HPDE6-E6E7 (cell line): ENCODE measurements around the gene EYA3.
"Not testable (repeated sequence)": the region's sequence is repeated elsewhere in the genome, so short reads cannot be mapped to it uniquely, and the experiment has no call there.

Experiments used
- DNase-seq: peaks from one replicate; pipeline ENCODE4 v3.0.0; 2011; ENCODE audit warnings: missing footprints; ENCODE audit errors: extremely low spot score

Gene EYA3

DNA sequence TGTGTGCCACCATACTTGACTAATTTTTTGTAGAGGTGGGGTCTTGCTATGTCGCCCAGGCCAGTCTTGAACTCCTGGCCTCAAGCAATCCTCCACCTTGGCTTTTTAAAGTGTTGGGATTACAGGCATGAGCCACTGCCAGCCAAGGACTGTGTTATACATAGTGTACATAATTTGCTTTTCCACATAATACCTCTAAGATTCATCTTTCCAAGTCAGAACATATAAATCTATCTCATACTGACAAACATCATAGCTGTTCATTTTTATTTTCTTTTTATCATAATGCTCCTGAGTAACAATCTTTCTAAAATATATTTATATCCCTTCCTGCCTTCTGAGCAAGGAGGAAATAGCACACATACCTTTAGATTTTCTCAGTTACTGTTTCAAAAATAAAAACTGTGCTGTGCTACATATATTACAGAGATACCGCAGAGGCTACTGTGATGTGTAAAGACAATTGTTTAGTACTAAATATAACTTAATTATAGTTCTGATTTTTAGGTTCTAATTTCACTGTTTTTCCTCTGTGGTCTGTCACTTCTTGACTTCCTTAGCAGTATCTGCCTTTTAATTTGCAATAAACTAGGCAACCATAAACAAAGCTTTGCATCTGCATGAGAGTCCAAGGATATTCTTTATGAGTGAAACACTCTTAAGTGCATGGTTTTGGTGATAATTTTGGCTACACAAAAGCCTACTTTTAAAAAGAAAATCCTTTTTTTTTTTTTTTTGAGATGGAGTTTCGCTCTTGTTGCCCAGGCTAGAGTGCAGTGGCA lies 59.3 kb downstream of the EYA3 start:
- no peak for DNase-seq

- DNase-seq: no peak
These were observed 60.8 kb downstream of the EYA3 start for GRCh38 chr1:28027660-28028059.

DNA sequence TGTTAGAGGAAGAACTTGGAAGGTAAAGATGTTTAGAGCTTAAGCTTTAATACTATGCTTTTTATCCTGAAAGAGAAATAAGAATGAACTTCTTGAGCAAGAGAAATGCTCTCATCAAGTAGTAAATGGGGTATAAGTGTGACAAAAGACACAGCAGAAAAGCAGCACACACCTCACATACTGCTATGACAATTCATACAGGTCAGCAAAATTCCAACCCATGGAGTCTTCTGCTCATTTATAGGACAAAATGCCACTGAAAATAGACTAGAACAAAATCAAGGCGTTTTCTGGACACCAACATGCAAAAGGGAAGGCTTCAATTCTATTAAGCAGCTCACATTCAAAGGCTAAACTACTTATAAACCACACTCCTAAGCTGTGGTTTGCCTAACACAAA lies 61.2 kb downstream of the EYA3 start:
- DNase-seq: no peak

GRCh38 chr1:28026329-28026728 lies 62.1 kb downstream of the EYA3 start:
- DNase-seq: no peak

GRCh38 chr1:28021064-28021463 lies 67.3 kb downstream of the EYA3 start:
- DNase-seq: no peak

DNA sequence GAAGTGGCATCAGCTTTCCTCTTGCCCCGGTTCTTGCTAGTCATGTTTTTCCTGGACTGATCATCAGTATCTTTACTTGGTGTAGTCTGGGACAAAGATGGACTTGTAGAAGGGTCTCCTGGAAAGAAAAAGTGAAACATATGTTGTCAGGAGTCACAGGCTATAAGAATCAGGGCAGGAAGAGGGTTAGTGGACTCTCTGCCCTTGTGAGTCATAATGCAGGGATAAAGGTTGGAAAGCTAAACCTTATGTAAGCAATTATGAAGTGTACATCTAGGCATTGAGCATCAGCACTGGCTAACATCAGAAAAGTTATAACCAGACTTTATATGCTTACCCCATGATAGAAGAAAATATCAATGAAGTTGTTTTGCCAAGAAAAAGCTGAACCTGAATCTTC lies 77.4 kb downstream of the EYA3 start:
- DNase-seq: no peak

DNA sequence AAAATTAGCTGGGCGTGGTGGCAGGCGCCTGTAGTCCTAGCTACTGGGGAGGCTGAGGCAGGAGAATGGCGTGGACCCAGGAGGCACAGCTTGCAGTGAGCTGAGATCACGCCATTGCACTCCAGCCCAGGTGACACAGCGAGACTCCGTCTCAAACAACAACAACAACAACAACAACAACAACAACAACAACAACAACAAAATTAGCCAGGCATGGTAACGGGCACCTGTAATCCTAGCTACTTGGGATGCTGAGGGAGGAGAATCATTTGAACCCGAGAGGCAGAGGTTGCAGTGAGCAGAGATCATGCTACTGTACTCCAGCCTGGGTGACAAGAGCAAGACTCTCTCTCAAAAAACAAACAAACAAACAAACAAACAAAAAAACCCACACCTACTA lies 85.3 kb downstream of the EYA3 start:
- not testable (repeated sequence) for DNase-seq

DNA sequence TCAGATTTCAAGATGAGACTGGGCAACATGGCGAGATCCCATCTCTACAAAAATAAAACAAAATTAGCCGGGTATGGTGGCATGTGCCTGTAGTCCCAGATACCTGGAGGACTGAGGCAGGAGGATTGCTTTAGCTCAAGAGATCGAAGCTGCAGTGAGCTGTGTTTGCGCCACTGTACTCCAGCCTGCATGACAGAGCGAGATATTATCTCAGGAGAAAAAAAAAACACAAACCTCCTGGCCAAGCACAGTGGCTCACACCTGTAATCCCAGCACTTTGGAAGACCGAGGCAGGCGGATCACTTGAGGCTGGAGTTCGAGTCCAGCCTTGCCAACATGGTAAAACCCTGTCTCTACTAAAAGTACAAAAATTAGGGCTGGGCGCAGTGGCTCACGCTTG lies 85.8 kb downstream of the EYA3 start:
- DNase-seq: no peak

GRCh38 chr1:27999055-27999454 lies 89.4 kb downstream of the EYA3 start:
- DNase-seq: no peak

DNA sequence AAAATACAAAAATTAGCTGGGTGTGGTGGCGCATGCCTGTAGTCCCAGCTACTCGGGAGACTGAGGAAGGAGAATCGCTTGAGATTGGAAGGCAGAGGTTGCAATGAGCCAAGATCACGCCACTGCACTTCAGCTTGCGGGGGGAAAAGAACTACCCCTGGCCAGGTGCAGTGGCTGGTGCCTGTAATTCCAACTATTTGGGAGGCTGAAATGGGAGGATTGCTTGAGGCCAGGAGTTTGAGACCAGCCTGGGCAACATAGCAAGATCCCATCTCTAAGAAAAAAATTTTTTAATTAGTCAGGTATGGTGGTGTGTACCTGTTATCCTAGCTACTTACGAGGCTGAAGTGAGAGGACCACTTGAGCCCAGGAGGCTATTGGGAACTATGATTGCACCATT lies 93.9 kb downstream of the EYA3 start:
- not testable (repeated sequence) for DNase-seq

DNA sequence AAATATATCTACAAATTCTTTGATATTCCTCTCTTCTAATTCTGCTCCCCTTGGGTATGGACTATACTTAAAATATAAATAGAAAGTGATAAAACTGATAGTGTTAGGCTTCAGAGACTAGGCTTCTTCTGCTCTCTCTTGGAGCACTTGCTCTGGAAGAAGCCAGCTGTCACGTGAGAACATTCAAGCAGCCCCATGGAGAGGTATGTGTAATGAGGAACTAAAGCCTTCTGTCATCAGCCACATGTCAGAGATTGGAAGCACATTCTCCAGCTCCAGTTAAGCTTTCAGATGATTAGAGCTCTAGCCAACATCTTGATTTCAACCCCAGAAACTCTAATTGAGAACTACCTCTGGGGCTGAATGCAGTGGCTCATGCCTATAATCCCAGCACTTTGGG lies 94.3 kb downstream of the EYA3 start:
- no peak for DNase-seq

- no peak for DNase-seq
These were observed 95.2 kb downstream of the EYA3 start for GRCh38 chr1:27993241-27993640.

DNA sequence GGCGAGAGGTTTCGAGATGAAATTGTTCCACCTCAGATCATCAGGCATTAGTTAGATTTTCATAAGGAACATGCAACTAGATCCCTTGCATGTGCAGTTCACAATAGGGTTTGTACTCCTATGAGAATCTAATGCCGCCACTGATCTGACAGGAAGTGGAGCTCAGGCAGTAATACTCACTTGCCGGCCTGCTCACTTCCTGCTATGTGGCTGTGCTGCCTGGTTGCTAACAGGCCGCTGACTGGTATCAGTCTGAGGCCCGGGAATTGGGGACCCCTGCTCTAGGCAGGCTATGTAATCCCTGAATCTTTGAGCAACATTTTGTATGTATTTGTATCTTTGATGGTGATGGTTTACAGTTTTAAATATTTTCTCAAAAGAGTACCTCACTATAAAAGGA lies 96.1 kb downstream of the EYA3 start:
- DNase-seq: no peak

- DNase-seq: no peak
These were observed 97.4 kb downstream of the EYA3 start for GRCh38 chr1:27990920-27991537.

DNA sequence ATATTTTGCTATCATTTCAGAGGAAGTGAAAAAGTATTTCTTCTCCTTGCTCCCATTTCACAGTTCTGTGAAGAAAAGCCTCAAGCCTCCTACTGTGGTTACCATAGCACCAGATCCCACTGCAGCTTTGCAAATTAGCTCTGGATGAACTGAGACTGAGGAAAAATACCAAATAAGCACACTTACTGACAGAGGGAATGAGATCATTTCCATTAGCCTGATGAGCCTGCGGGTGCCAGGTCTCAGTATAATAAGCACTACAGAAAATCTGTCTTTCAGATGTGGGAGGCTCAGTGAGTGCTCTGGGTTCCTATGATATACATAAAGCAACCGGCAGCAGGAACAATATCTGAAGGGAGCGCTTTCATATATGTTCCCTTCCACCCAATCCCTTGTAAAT lies 107.3 kb downstream of the EYA3 start:
- DNase-seq: no peak

GRCh38 chr1:27980216-27980845 lies 108.1 kb downstream of the EYA3 start:
- no peak for DNase-seq

- DNase-seq: no peak
These were observed 108.6 kb downstream of the EYA3 start for GRCh38 chr1:27979859-27980201.

DNA sequence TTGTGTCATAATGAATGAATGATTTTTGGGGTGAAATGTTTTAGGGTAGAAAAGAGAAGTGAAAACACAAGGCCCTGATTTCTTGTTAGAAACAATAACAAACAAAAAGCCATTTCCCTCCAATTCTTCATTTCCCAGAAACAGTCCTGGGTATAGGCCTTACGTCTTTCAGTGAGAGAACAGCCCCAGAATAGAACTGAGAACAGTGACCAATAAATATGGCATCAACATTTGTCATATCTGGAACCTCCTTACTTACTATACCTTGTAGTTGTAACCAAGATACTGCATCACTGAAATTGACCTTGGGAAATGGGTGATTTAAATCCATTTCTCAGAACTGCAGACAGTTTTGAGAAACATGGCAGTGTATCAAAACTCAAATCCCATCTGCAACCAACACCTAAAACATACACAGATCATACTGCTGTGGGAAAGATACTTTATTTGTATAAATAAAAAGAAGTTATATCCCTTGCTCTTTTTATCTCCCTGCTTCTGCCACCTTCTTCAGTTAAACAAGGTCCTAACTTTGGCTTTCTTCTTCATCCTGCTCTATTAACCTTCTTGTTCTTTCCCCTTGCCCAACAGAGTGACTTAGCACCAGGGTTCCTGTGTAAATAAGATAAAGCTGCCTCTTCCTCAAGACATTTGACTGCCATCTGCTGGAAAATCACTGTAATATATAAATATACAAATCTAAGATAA lies 109.1 kb downstream of the EYA3 start:
- peak; percentile 35 for DNase-seq

GRCh38 chr1:27974417-27974781 lies 114.0 kb downstream of the EYA3 start:
- no peak for DNase-seq

DNA sequence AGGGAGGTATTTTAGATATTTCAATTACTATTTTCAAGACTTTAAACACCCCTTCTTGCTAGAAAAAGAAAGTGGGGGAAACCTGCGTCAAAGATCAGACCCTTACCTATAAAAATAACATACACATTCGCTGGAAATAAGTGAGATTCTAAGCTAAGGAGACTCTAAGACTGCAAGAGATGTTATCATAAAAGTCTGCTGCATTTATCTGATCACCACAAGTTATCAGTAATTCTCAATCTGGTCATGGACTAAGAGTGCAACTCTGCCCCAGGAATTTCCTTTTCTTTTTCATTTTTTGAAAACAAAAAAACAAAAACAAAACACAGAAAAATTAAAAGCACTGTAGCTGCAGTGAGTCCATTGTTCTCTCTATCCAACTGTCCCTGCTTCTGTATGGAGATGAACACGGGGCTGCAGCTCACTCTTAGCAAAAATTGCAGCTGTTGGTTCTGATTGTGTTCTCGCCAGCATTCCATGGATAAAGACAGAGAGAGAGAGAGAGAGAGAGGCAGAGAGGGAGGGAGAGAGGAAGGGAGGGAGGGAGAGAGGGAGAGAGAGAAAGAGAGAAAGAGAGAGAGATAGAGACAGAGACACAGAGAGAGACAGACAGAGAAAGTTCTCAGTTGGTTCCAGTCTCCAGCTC lies 114.5 kb downstream of the EYA3 start:
- no peak for DNase-seq

DNA sequence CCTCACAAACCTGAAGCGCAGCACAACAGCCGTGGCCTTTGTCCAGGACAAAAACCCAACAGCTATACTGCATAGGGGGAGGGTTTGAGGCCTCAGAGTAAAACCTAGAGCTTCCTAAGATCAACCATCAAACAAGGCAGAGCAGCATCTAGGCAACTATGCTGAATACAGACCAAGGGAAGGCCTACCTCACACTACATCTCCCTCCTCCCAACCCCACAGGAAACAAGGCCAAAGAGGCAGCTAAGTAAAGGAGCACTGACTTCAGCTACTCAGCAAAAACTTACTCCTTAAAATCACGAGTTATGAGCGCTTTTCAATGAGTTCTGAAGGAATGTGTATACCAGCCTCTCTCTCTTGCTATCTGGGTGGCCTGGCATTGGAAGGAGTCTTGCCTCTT lies 116.3 kb downstream of the EYA3 start:
- no peak for DNase-seq

GRCh38 chr1:27971674-27972073 lies 116.7 kb downstream of the EYA3 start:
- no peak for DNase-seq
